Measurements from ENCODE around the gene KCNH5.
"Not testable (repeated sequence)": the region's sequence is repeated elsewhere in the genome, so short reads cannot be mapped to it uniquely, and the experiment has no call there.

The KCNH5 gene

DNA sequence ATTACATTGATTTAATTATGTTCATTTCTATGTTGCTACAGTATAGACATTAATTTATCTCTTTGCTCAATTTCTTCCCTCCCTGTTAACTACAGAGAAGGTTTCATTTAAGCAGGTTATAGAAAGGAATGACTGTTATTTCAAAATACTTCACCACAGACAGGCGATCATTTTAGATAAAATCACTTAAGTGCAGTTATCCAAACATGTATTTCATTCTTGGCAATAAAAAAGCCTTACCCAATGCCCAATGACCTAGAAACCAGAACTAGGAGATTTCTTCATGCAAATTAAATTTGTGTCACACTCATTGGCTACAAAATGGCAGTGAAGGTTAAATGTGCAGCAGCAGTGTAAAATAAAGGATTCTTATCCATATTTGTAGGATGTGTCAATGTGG lies 266.4 kb downstream of the KCNH5 start:
- no peak for DNase-seq (ENCODE audit: low read depth, low spot score)
- H3K4me3 ChIP-seq (ENCODE audit: low read length) = no peak overlapping the region

DNA sequence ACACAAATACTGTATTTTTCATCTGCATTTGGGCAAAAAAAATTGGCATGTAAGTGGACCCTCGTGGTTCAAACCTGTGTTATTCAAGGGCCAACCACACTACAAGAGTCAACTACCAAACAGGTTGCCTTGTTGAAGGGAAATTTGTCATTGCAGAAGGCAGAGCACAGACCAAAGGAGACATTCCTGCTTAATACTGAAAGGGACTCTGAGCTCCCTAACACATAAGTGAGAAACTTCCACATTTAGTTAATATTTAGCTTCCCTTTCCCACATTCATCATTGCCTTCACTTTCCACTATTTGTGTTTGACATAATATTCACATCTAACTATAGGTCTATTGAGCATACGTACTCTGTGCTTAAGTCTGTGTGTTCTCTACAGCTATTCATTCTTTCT lies 266.9 kb downstream of the KCNH5 start:
- no peak overlapping the region for H3K4me3 ChIP-seq (ENCODE audit: low read length)

DNA sequence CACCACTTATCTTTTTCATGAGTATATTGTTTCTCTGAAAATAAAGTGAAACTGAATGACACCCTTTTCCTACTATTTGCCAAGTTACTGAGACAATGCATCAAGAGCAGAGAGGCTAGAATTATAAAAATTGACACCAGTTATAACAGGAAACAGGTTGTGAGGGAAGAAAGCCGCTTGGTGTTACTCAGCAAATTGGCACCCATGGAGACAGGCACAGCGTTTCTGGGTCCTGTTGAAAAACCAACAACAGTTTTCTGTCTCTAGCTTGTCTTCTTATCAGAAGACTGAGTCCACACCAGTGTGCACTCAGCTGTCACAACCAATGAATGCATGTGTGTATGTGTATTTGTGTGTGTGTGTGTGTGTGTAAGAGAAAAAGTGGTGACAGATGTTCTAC lies 267.7 kb downstream of the KCNH5 start:
- no peak overlapping the region for H3K4me3 ChIP-seq (ENCODE audit: low read length)
- no peak for DNase-seq (ENCODE audit: low read depth, low spot score)

More for the DNA sequence above, 266.9 kb downstream of the KCNH5 start:
- DNase-seq (ENCODE audit: low read depth, low spot score) = no peak

DNA sequence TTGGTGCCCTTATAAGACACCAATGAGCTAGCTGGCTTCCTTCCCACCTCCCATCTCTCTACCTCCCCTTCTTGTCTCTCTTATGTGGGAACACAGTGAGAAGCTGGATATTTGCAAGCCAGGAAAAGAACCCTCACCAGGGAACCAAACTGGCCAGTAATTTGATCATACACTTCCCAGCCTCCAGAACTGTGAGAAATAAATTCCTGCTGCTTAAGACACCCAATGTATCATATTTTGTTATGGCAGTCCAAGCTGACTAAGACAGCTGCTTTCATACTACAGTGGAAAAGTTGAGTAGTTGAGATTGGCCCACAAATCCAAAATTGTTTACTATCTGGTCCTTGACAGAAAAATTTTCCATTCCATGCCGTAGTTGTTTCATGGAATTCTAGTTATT lies 269.0 kb downstream of the KCNH5 start:
- no peak overlapping the region for H3K4me3 ChIP-seq (ENCODE audit: low read length)
- no peak for DNase-seq (ENCODE audit: low read depth, low spot score)

DNA sequence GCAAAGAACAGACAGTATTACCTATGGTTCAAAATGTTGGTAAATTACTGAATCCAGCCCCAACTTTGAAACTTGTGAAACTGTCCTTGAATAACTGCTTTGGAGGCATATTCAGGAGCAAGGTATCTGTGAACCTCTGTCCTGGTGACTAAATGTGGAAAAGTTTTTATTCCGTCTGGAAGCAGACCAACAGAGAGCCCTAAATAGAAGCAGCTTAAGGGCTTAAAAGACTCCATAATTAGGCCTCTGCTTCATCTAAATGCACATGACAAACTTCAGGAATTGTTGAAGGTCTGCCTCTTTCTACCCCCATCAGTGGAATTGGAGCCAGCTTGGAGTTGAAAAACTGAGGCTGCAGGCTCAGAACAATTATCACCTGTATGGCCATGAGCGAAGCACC lies 276.5 kb downstream of the KCNH5 start:
- no peak overlapping the region for H3K4me3 ChIP-seq (ENCODE audit: low read length)
- no peak for DNase-seq (ENCODE audit: low read depth, low spot score)

DNA sequence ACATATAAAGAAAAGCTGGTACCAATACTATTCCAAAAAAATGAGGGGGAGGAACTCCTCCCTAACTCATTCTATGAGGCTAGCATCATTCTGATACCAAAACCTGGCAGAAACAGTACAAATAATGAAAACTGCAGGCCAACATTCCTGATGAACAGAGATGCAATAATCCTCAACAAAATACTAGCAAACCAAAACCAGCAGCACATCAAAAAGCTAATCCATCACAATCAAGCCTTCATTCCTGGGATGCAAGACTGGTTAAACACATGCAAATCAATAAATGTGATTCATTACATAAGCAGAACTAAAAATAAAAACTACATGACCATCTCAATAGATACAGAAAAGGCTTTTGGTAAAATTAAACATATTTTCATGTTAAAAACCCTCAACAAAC lies 281.3 kb downstream of the KCNH5 start:
- no peak overlapping the region for H3K4me3 ChIP-seq (ENCODE audit: low read length)
- no peak for DNase-seq (ENCODE audit: low read depth, low spot score)

DNA sequence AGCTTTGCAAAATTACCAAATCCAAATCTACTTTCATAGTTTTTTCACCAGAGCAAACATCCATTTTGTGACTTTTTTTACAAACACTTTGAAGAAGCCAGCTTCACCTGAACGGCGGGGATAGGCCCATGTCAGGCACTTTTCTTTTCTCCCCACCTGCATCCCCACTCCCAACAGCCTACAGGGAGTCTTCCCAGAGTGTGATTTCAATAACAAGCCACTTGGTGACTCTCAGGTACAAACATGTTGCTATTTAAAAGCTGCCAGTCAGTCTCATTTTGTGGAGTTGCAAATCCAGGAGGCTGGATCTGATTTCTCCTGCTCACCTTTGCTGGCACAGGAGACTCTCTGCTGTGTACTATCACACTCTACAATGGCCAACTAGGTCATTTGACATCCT lies 285.5 kb downstream of the KCNH5 start:
- H3K4me3 ChIP-seq (ENCODE audit: low read length) = no peak overlapping the region
- no peak for DNase-seq (ENCODE audit: low read depth, low spot score)

DNA sequence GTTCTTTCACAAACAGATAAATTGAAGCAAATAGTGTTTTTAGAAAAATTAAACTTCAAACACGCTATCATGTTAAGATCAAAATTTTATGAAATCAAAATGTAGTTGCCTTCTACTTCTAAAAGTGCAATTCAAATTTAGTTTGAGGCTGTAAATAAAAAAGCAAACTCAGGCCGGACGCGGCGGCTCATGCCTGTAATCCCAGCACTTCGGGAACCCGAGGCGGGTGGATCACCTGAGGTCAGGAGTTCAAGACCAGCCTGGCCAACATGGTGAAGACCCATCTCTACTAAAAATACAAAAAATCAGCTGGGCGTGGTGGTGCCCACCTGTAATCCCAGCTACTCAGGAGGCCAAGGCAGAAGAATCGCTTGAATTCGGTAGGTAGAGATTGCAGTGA lies 298.4 kb downstream of the KCNH5 start:
- not testable (repeated sequence) for DNase-seq (ENCODE audit: low read depth, low spot score); H3K4me3 ChIP-seq (ENCODE audit: low read length)

DNA sequence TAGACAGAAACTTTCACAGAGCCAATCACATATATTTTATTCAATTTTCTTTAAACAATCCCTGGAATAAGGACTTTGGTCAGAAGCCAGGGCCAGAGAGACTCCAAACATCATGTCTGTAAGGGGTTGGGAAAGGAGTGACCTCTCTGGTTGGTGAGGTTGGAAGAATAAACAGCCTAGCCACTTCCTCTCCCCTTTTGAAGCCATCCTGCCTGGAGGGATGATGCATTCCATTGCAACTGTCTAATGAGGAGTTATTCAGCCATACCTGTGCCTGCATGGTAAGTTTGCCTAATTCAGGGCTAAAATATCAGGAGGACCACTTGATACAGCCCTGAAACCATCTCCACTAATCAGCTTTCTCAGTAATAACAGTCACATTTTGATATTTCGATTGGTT lies 299.8 kb downstream of the KCNH5 start:
- DNase-seq (ENCODE audit: low read depth, low spot score) = no peak
- H3K4me3 ChIP-seq (ENCODE audit: low read length) = no peak overlapping the region

DNA sequence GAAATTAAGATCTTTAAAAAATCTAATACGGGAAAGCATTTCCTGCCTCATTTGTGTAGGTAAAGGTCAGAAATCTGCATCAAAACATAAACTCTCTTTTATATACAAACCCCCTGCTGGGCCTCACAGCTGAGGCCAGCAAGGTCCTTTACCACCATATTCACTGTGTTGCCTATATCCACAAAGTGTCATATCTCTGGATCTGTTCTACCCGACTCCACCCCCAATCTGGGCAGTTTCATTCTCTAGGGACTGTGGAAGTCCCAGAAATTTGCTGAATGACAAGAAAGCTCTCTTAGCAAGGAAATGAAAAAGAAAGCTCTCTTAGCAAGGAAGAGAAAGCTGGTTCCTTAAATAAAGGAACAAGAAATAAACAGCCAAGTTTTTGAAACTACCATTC lies 301.7 kb downstream of the KCNH5 start:
- no peak for DNase-seq (ENCODE audit: low read depth, low spot score)
- H3K4me3 ChIP-seq (ENCODE audit: low read length) = no peak overlapping the region

DNA sequence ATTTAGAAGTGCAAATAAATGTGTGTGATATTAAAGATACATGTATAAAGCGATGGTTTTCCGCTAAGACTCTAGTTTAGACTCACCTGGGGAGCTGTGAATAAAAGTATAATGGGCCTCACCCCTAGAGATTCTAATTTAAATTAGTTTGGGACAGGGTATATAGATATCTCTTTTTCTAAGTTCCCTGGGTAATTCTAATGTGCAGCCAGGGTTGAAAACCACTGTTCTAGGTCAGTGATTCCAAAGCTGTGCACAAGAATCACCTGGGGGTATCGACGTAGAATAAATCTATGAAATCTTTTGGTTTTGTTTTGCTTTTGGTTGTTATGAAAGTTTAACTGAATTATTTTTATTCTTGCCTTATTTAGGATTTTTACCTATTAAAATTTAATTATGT lies 302.1 kb downstream of the KCNH5 start:
- DNase-seq (ENCODE audit: low read depth, low spot score) = no peak
- no peak overlapping the region for H3K4me3 ChIP-seq (ENCODE audit: low read length)

DNA sequence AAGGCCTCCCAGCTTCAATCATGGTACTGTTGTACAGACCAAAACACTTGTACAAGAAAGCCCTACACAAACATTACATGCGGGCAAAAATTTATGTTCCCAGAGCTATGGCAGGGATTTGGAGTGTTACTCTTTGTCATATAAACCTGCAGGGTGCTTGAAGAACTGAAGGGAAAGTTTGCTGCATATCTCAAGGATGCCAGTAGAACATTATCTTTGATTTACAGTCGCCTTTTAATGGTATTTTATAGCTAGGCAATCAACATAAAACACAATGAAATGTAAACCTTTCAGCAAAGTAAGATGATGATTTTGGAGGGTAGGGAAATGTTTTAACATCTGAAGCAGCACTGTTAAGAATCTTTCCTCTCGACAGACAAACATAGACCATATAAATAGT lies 305.6 kb downstream of the KCNH5 start:
- no peak overlapping the region for H3K4me3 ChIP-seq (ENCODE audit: low read length)
- DNase-seq (ENCODE audit: low read depth, low spot score) = no peak

DNA sequence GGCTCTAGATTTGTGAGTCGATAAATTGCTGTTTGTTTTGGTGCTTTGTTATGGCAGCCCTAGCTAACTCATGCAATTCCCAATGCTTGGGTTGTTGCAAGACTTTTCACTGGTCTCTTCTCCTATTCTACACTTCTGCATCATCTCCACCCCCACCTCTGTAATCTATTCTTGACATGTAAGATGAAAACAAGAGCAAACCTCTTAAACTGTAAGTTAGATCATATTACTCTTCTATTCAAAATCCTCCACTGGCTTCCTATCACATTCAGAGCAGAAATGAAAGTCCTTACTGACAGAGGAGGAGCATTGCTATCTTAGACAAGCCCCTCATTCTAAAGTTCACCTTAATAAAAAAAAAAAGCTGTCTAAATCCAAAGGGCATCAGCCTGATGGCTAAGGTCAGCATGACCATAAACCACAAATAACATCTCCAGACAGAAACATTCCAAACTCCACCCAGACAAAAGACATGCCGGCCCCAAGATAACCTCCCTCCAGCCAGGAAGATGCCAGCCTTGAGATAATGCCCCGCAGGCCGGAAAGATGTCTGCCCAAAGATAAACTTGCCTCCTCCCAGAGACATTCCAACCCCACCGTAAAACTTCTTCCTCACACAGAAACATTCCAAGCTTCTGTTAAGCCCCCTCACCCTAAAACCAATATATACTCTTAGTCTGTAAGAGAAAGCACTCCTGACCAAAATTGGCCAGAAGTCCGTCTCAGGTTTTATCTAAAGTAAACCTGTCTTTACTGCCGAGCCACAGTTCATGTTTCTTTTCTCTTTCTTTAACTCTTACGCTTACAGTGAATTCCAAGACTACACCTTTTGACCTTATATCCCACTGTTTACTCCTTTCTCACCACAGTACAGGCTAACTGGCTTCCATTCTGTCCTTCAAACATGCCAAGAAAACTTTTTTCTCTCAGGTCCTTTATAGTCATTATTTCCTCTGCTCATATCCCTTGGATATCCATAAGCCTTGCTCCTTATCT lies 308.9 kb downstream of the KCNH5 start:
- DNase-seq (ENCODE audit: low read depth, low spot score) = no peak
- H3K4me3 ChIP-seq (ENCODE audit: low read length) = no peak overlapping the region

DNA sequence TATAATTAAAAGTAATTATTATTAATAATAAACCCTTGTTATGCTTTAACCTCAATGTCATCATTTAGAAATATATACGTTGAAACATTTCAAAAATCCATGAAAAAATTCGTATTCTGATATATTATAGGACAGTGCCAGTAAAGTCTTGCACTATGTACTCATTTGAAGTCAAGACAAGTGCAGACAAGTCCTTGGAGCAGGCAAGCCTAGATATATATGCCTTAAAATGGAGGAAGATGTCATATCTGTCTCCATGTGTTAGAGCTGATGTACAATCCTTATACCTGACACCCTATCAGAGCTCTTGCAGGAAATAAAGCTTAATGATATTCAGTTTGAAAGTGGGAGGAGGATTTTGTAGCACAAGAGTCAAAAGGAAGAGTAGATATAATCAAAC lies 310.4 kb downstream of the KCNH5 start:
- DNase-seq (ENCODE audit: low read depth, low spot score) = no peak
- H3K4me3 ChIP-seq (ENCODE audit: low read length) = no peak overlapping the region

DNA sequence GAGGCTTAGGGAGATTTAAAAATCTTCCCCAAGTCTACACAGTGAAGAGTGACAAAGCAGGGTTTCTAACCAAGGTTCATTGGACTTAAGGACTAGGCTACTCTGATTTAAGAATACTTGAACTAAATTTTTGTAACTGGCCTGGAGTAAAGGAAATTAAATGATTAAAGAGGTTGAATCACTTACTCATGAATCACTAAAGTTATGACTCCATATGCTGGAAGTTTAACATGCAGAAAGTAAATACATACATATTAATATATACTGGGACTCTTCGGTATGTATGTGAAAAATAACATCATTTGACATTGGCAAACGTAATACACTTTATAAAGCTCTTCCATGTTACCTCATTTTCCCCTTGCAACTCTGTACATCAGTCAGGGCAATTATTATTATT lies 322.9 kb downstream of the KCNH5 start:
- DNase-seq (ENCODE audit: low read depth, low spot score) = no peak
- no peak overlapping the region for H3K4me3 ChIP-seq (ENCODE audit: low read length)

DNA sequence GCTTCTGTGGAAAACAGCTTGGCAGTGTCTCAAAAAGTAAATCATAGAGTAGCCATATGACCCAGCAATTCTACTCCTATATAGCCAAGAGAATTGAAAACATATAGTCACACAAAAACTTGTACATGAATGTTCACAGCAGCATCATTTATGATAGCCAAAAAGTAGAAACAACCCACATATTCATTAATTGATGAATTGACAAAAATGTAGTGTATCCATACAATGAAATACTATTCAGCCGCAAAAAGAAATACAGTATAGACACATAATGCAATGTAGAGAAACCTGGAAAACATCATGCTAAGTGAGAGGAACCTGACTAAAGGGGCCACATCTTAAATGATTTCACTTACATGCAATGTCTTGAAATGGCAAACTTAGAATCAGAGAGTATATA lies 326.6 kb downstream of the KCNH5 start:
- DNase-seq (ENCODE audit: low read depth, low spot score) = no peak
- H3K4me3 ChIP-seq (ENCODE audit: low read length) = no peak overlapping the region

DNA sequence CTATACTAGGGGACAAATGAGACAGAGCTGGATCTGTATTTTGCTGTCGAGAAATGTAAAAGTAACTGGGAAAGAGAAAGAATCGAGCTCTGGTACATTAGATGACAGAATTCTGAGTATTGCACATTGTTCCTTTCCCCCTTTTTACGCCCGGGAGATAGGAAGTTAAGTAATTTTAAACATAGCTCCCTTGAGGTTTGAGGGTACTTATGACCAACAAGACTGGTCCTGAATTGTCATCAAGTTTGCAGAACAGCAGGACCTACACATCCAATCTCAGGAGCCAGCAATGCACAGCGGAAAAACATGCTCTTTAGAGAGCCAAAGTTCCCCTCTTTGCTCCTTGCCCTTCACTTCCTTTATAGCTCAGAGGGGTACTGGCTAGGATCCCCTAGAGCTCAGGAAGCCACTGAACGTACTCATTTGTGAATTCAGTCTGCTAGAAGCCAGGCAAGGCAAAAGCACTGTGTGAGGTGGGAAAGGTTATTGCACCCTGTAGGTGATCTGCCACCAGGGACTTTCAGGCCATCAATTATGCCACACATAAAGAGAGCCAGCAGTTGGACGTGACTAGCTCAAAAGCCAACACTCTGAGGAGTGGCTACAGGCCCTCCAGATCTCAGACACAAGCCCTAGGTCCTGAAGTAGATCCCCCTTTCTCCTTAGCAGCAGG lies 333.8 kb downstream of the KCNH5 start:
- H3K4me3 ChIP-seq (ENCODE audit: low read length) = no peak overlapping the region
- no peak for DNase-seq (ENCODE audit: low read depth, low spot score)

DNA sequence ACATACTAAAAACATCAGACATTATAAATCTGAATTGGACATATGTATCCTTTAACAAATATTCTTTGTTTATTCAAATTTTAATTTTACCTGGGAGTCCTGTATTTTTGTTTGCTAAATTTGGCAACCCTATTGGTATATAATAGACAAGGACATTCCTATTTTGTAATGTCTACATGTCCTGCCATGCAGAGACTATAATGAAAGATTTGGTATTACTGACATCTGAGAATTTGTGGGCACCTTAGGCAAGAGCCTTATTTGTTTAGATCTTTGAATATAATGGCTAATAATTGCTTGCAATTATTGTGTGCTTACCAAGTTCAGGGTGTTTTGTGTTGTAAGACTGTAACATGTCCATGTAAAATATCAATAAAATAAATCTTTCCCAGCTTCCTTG lies 334.4 kb downstream of the KCNH5 start:
- DNase-seq (ENCODE audit: low read depth, low spot score) = no peak
- H3K4me3 ChIP-seq (ENCODE audit: low read length) = no peak overlapping the region

DNA sequence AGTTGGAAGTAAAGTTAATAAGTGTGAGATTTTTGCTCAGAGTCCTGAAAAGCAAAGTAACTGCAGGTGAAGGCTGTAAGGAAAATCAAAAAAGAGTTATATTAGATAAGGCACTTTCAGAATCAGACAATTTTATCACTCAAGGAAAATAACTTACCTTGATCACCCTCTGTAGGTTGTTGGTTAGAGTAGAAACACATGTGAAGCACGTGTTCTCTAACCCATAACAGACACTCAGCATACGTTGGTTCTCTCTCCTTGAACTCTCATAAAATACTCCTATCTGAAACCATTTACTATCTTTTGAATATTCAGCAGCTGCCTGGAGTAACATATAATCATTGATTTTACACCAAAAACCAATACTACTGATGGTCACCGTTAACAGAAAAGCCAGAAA lies 335.5 kb downstream of the KCNH5 start:
- no peak for DNase-seq (ENCODE audit: low read depth, low spot score)
- no peak overlapping the region for H3K4me3 ChIP-seq (ENCODE audit: low read length)

DNA sequence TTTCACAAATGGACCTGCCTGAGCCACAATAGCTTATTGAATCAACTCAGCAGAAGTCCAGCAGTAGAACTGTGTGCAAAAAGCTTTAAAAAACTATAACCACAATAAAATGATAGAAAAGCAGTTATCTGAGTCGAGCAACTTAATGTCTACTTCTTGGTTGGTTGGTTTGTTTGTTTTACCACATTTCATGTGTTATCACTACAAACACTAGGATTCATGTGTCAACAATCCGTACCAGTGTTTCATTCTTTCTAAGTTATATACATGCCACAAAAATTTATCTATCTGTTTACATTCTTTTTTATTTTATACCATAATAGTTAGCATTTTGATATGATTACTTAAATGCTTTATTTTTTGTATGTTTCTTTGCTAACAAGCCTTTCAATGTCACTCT lies 339.0 kb downstream of the KCNH5 start:
- no peak overlapping the region for H3K4me3 ChIP-seq (ENCODE audit: low read length)
- DNase-seq (ENCODE audit: low read depth, low spot score) = no peak

DNA sequence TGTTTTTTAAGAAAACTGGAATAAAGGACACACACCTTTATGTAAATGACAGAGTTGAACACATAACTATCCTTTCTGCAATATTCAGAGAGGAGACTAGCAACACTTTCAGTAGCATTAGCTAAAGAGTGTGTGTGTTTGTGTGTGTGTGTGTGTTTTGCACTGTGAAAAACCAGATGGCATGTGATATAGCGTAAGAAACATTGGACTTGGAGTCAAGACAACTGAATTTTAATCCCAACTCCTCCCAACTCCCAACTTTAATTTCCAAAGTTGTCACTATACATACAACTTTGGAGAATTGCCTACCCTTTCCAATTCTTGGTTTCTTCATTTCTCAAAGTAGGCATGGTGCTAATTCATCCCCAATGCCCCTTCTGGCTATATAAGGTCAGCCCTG lies 347.8 kb downstream of the KCNH5 start:
- no peak overlapping the region for H3K4me3 ChIP-seq (ENCODE audit: low read length)
- no peak for DNase-seq (ENCODE audit: low read depth, low spot score)

Measured in Jurkat, Clone E6-1 (cell line).